Measurements from ENCODE around the gene COL15A1. TPM values are rescaled to one million over a fixed set of nuclear protein-coding genes. Genes with fewer than 3 reads are reported as not detected.

The COL15A1 gene
- polyA plus RNA-seq, 4 donors: 25.2 to 85.4 (median 33.0) TPM

- no peak for DNase-seq (ENCODE audit: low read depth in 4 of 4, low spot score in 3 of 4)
These were observed 48.6 kb downstream of the COL15A1 start for GRCh38 chr9:98992107-98992884.

DNA sequence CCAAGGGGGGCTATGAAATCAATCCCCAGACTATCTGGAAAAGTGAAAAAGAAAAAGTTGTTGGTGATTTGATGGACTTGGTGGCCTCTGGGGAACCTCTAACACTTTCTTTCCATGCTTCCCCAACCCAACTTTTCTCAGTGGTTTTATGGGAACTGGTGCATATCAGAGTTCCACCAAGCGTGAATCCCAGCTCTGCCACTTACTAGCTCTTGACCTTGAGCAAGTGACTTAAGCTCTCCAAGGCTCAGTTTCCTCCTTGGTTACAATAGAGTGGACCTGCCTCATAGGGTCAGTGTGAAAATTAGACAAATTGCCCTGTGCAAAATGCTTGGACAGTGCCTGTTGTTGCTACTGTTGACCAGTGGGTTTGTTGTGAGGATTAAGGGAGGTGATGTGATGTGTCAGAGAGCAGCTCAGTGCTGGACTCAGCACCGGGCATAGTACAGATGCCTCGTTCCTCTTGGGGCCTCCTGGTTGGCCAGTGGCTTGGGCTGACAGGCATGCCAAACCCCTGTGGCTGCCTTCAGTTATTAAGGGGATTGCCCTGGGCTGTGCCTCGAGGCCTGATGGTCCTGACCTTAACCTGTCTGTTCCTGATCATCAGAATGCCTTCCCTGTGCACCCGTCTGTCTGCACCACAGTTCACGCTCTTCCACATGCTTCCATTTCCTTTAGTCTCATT, 49.3 kb downstream of the COL15A1 start:
- no peak for DNase-seq (ENCODE audit: low read depth in 4 of 4, low spot score in 3 of 4)

- DNase-seq (ENCODE audit: low read depth in 4 of 4, low spot score in 3 of 4): no peak
These were observed 49.9 kb downstream of the COL15A1 start for GRCh38 chr9:98993570-98993945.

GRCh38 chr9:98994172-98995058, 50.7 kb downstream of the COL15A1 start:
- no peak for DNase-seq (ENCODE audit: low read depth in 4 of 4, low spot score in 3 of 4)

GRCh38 chr9:98995059-98995671, 51.5 kb downstream of the COL15A1 start:
- DNase-seq (ENCODE audit: low read depth in 4 of 4, low spot score in 3 of 4): no peak

GRCh38 chr9:98995971-98996504, 52.3 kb downstream of the COL15A1 start:
- DNase-seq (ENCODE audit: low read depth in 4 of 4, low spot score in 3 of 4): no peak

DNA sequence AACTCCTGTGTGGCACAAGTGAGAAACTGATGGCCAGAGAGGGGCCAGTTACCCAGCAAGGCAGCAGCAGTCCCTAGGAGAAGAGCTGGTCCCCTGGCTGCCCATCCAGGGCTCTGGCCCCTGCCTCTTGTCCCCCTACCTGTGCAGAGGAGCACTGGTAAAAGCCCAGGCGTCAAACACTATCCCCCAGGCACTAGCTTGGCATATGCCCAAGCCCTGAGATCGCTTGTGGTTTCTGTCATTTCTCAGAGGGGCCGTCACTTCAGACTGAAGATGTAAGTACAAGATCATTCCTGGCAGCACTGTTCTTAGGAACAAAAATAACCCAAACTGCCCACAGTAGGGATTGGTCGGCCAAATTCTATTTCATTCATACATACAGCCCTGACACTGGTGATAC, 53.9 kb downstream of the COL15A1 start:
- DNase-seq (ENCODE audit: low read depth in 4 of 4, low spot score in 3 of 4): no peak

GRCh38 chr9:98998441-98999151, 54.9 kb downstream of the COL15A1 start:
- DNase-seq (ENCODE audit: low read depth in 4 of 4, low spot score in 3 of 4): peak; percentile 20 to 39 (median 33)

GRCh38 chr9:98999152-98999525, 55.4 kb downstream of the COL15A1 start:
- DNase-seq (ENCODE audit: low read depth in 4 of 4, low spot score in 3 of 4): no peak

DNA sequence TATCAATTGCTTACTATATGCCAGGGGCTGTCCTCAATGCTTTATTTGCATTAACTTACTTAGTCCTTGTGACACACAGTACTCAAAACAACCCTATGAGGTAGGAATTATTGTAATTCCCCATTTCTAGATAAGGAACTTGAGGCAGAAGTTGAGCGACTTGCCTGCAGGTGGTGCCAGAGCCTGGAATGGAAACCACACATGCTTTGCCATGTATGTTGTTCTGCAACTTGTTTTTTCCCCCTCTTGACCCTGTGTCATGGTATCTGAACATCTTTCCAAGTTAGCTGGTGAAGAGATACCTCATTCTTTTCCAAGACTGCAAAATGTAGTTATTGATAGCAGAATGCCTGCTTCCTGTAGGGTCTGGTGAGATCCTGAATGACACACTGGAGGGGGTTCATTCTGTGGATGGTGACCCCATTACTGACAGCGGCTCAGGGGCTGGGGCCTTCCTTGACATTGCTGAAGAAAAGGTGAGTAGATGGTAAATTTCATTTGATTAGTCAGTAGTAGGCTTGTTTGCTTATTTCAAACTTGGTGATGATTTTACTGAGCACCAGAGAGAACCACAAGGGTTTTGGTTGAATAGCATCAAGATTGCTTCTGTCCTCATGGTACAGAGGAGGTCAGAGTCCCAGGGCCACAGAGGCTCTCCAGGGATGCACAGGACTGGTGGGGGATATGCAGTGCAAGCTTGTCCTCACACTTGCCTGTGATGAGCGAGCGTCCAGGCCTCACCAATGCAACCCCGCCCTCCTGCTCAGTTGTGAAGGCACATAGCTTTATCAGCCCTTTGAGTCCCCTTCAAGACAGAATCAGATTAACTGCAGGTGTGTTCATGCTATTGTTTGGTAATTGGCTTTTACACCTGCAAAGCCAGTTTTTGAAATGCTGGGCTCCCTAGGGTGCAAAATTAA, 57.0 kb downstream of the COL15A1 start:
- DNase-seq (ENCODE audit: low read depth in 4 of 4, low spot score in 3 of 4): peak in 1 of 4 donors; percentile 35

DNA sequence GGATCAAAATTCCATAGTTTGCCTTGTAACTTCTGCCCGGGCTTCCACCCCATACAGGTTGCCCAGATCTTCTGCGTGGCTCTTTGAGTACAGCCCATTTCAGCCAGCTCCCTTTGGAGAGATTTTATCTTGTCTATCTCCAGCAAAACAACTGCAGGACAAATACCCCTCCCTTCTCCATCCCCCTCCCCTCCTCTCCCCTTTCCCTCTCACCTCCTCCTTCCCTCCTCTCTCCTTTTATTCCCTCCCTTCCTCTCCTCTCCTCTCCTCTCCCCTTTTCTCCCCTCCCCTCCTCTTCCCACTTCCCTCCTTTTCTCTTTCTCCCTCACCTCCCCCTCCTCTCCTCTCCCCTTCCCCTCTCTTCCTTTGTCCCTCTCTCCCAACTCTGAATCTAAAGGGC, 58.2 kb downstream of the COL15A1 start:
- DNase-seq (ENCODE audit: low read depth in 4 of 4, low spot score in 3 of 4): no peak

DNA sequence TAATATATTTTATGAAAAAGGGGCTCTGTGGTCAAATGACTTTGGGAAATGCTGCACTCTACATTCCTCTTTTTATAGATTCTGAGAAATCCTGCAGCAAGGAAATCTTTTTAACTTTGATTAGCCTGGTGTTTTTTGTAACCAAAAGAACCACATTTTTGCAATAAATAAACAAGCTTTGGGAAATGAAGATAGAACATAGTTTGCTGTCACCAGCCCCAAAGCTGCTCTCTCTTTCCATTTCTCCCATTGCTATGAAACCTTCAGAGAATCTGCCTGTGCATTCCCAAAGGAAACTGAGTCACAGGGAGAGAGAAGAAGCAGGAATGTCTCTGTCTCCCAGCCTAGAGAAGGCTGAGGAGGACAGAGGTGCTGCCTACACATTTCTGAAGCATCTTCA, 59.0 kb downstream of the COL15A1 start:
- DNase-seq (ENCODE audit: low read depth in 4 of 4, low spot score in 3 of 4): no peak

- no peak for DNase-seq (ENCODE audit: low read depth in 4 of 4, low spot score in 3 of 4)
These were observed 59.6 kb downstream of the COL15A1 start for GRCh38 chr9:99003308-99003707.

- DNase-seq (ENCODE audit: low read depth in 4 of 4, low spot score in 3 of 4): no peak
These were observed 60.4 kb downstream of the COL15A1 start for GRCh38 chr9:99004115-99004514.

GRCh38 chr9:99004717-99005460, 61.2 kb downstream of the COL15A1 start:
- no peak for DNase-seq (ENCODE audit: low read depth in 4 of 4, low spot score in 3 of 4)

GRCh38 chr9:99005651-99006050, 61.9 kb downstream of the COL15A1 start:
- no peak for DNase-seq (ENCODE audit: low read depth in 4 of 4, low spot score in 3 of 4)

GRCh38 chr9:99006511-99006910, 62.8 kb downstream of the COL15A1 start:
- no peak for DNase-seq (ENCODE audit: low read depth in 4 of 4, low spot score in 3 of 4)

GRCh38 chr9:99006979-99007378, 63.3 kb downstream of the COL15A1 start:
- no peak for DNase-seq (ENCODE audit: low read depth in 4 of 4, low spot score in 3 of 4)

Data from left renal pelvis (tissue), 4 donors.